Muscle of leg (tissue), 11 donors: ENCODE results near the gene SLC12A8. TPM values are rescaled to one million over a fixed set of nuclear protein-coding genes. Genes with fewer than 3 reads are reported as not detected.

Experiments
- DNase-seq: peaks from one replicate; pipeline ENCODE4 v3.0.0; 2013
- H3K27ac ChIP-seq: one replicate; pipeline ENCODE4 v1.5.1; 2013; ENCODE audit warnings: mild to moderate bottlenecking, low read length, control low read depth
- H3K27me3 ChIP-seq: one replicate; pipeline ENCODE4 v1.6.1; 2013; ENCODE audit warnings: low read length; ENCODE audit not compliant: control insufficient read depth, insufficient read depth
- H3K36me3 ChIP-seq: one replicate; pipeline ENCODE4 v1.6.1; 2013; ENCODE audit warnings: low read length; ENCODE audit not compliant: control insufficient read depth, insufficient read depth
- H3K4me1 ChIP-seq: one replicate; pipeline ENCODE4 v1.6.1; 2013; ENCODE audit warnings: low read length; ENCODE audit not compliant: control insufficient read depth, insufficient read depth
- H3K4me3 ChIP-seq: one replicate; pipeline ENCODE4 v1.5.1; 2013; ENCODE audit warnings: low read length, control low read depth
- H3K9me3 ChIP-seq: replicated peaks from 2 replicates; pipeline ENCODE4 v1.6.1; 2013; ENCODE audit warnings: low read depth, low read length; ENCODE audit not compliant: control insufficient read depth
- WGBS: methylation state at CpG from one replicate; pipeline ENCODE4 v1.1.5; 2013; ENCODE audit warnings: missing lambda C conversion rate; ENCODE audit not compliant: insufficient coverage; 5-methylcytosine and 5-hydroxymethylcytosine counted together
- polyA plus RNA-seq, 8 donors: library from polyadenylated mRNA; unstranded; fragments of 120-200 nt; gene quantifications; one replicate each; pipeline versions ENCODE4 v1.2.1 to v1.2.3, GENCODE V29; 2013; ENCODE audit warnings: inconsistent platforms in 1 of 8, low replicate concordance in 1 of 8; ENCODE audit not compliant: insufficient read length in 8 of 8, insufficient read depth in 1 of 8
- total RNA-seq: library from RNA; stranded (reverse); fragments of 120-200 nt; gene quantifications from one replicate; pipeline ENCODE4 v1.2.4, GENCODE V29; 2013

Gene SLC12A8
- total and polyA plus RNA-seq, 9 donors, result 0.31 to 2.2 (median 0.68) TPM

DNA sequence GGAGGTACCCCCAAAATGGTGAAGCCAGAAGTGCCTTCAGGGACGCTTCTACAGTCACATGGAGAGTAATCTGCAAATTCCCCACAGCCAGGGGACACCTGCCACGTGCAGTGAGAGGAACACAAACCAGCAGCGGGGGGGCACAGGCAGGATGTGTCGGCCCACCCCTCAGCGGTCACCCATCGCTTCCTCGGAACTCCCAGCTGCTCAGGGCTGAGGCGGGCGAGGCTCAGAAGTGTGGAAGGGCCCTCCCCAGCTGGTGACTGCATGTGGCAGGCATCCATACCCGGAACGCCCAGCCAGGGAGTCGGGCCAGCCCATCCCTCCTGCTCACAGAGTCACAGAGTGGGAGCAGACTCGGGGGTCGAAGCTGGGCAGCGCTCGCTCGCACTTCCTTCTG is 63.7 kb downstream of the SLC12A8 start:
- peak; percentile 71 for DNase-seq
- no peaks in the 10 kb centered on the region for H3K9me3 ChIP-seq
- H3K4me1 ChIP-seq, result peaks cover 50% of the 10 kb centered on the region
- peak overlapping the region; percentile 39 for H3K27ac ChIP-seq
- H3K27me3 ChIP-seq, result no peaks in the 10 kb centered on the region
- WGBS, result 41% methylated on average over 11 of the region's 17 CpGs
- no peak overlapping the region for H3K4me3 ChIP-seq
- no peaks in the 10 kb centered on the region for H3K36me3 ChIP-seq

- H3K4me1 ChIP-seq, result peaks cover 56% of the 10 kb centered on the region
- no peaks in the 10 kb centered on the region for H3K27me3 ChIP-seq
- H3K4me3 ChIP-seq, result no peak overlapping the region
- peak overlapping the region; percentile 39 for H3K27ac ChIP-seq
- no peak for DNase-seq
- WGBS, result 88% methylated on average over 4 of the region's 7 CpGs
- no peaks in the 10 kb centered on the region for H3K36me3 ChIP-seq
- no peaks in the 10 kb centered on the region for H3K9me3 ChIP-seq
Observed at GRCh38 chr3:125148016-125148812, 64.3 kb downstream of the SLC12A8 start.

DNA sequence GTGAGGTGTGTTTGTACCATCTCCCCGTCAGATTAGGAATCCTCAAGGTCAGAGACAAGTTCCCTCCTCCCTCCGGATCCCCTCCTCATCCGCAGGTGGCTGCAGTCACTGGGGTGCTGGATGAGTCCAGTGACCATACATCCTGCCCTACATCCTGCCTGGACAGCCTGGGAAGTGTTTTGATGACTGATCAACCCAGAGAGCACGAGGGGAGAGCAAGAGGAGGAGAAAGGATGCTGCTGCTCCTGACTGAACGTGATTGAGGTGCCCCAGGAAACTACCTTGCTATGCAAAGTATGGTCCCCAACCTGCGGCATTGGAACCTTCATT is 65.1 kb downstream of the SLC12A8 start:
- no peaks in the 10 kb centered on the region for H3K27me3 ChIP-seq
- H3K36me3 ChIP-seq, result no peaks in the 10 kb centered on the region
- H3K9me3 ChIP-seq, result no peaks in the 10 kb centered on the region
- peaks cover 59% of the 10 kb centered on the region for H3K4me1 ChIP-seq
- no peak for DNase-seq
- no peak overlapping the region for H3K4me3 ChIP-seq
- H3K27ac ChIP-seq, result no peak overlapping the region
- 90% methylated on average over 2 of the region's 6 CpGs for WGBS

GRCh38 chr3:125146626-125147490 is 65.7 kb downstream of the SLC12A8 start:
- H3K27me3 ChIP-seq, result no peaks in the 10 kb centered on the region
- no peak overlapping the region for H3K4me3 ChIP-seq
- 86% methylated on average over 18 of the region's 22 CpGs for WGBS
- no peak for DNase-seq
- H3K27ac ChIP-seq, result peak overlapping the region; percentile 10
- no peaks in the 10 kb centered on the region for H3K9me3 ChIP-seq
- peaks cover 65% of the 10 kb centered on the region for H3K4me1 ChIP-seq
- H3K36me3 ChIP-seq, result no peaks in the 10 kb centered on the region

DNA sequence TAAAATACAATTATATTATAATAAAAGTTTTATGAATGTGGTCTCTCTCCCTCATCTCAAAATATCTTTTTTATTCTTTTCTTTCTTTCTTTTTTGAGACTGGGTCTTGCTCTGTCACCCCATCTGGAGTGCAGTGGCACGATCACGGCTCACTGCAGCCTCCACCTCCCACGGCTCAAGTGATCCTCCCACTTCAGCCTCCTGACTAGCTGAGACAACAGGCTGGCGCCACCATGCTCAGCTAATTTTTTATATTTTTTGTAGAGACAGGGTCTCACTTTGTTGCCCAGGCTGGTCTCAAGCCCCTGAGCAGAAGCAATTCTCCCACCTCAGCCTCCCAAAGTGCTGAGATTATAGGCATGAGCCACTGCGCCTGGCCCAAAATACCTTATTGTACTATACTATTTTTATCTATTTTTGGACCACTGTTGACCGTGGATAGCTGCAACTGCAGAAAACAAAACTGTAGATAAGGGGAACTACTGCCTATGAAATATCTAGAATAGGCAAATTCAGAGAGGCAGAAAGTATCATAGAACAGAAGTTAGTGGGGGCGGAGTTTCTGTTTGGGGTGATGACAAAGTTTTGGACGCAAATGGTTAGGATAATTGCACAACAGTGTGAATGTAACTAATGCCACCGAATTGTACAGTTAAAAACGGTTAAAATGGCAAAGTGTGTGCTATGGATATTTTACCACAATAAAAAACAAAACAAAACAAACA is 66.6 kb downstream of the SLC12A8 start:
- H3K36me3 ChIP-seq, result no peaks in the 10 kb centered on the region
- DNase-seq, result no peak
- peak overlapping the region; percentile 10 for H3K27ac ChIP-seq
- H3K4me3 ChIP-seq, result no peak overlapping the region
- WGBS, result 72% methylated on average over 2 of the region's 10 CpGs
- peaks cover 68% of the 10 kb centered on the region for H3K4me1 ChIP-seq
- H3K27me3 ChIP-seq, result no peaks in the 10 kb centered on the region
- no peaks in the 10 kb centered on the region for H3K9me3 ChIP-seq

DNA sequence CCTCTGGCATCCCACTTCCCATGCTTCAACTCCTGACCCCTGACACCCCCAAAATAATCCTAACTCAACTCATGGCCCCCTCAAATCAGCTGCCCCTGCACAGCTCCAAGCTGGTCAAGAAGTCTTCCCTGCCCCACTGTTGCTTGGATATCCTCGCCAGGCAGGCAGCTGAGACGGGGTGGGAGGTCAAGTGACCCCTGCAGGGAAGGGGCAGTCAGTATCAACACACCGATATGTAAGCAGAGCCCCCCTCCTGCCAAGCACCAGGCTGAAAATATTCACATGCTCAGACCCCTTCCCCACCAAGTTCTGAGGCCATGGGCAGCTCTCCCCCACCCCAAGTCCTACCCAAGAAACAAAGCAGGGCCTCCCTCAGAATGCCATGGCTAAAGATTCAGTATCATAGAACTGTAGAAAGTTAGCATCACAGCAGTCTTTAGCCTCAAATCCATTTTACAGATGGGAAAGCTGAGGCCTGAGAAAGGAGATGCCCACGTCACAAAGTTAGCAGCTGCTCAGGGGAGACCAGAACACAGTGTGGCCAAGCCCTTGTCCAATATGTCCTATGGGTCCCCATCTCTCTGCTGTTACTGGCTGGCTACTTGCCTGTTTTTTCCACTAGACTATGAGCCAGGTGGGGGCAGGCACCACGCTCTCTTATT is 67.8 kb downstream of the SLC12A8 start:
- H3K27me3 ChIP-seq, result no peaks in the 10 kb centered on the region
- 86% methylated on average over 3 of the region's 5 CpGs for WGBS
- no peak overlapping the region for H3K4me3 ChIP-seq
- no peaks in the 10 kb centered on the region for H3K9me3 ChIP-seq
- H3K27ac ChIP-seq, result no peak overlapping the region
- peaks cover 71% of the 10 kb centered on the region for H3K4me1 ChIP-seq
- H3K36me3 ChIP-seq, result no peaks in the 10 kb centered on the region
- no peak for DNase-seq

DNA sequence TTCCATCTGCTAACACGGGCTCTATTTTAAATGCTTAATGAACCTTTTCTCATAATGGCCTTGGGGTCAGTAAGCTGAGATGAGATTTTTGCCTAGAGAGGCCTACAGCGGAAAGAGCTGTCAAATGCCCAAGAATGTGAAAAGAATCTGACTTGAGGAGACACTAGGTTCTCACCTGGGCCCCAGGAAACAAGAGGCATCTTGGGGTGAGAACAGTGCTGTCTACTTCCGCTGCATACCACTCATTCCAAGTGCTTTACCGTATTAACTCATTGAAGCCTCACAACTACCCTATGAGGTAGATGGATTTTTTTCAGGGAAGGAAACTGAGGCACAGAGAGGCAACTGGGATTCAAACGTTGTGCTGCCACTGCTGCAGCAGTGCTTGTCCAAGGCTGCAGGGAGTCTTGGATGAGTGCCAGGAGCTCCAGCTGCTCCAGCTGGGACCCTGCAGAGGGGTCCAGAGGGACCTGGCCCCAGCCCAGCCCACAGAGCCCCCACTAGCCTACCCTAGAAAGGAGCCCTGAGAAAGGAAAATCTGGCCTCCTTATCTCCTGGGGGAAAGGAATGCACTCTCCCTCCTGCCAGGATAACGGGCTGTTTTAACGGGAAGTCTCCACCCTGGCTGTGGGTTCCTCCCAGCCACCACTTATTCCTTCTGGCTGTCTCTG is 68.4 kb downstream of the SLC12A8 start:
- no peaks in the 10 kb centered on the region for H3K9me3 ChIP-seq
- H3K4me3 ChIP-seq, result no peak overlapping the region
- H3K36me3 ChIP-seq, result no peaks in the 10 kb centered on the region
- WGBS, result 37% methylated on average over 5 of the region's 7 CpGs
- H3K4me1 ChIP-seq, result peaks cover 66% of the 10 kb centered on the region
- no peak for DNase-seq
- no peak overlapping the region for H3K27ac ChIP-seq
- no peaks in the 10 kb centered on the region for H3K27me3 ChIP-seq

- no peak for DNase-seq
- no peaks in the 10 kb centered on the region for H3K27me3 ChIP-seq
- H3K36me3 ChIP-seq, result no peaks in the 10 kb centered on the region
- H3K4me3 ChIP-seq, result no peak overlapping the region
- 85% methylated on average over 2 of the region's 3 CpGs for WGBS
- no peak overlapping the region for H3K27ac ChIP-seq
- no peaks in the 10 kb centered on the region for H3K9me3 ChIP-seq
- peaks cover 60% of the 10 kb centered on the region for H3K4me1 ChIP-seq
Observed at GRCh38 chr3:125143538-125143937, 69.0 kb downstream of the SLC12A8 start.

DNA sequence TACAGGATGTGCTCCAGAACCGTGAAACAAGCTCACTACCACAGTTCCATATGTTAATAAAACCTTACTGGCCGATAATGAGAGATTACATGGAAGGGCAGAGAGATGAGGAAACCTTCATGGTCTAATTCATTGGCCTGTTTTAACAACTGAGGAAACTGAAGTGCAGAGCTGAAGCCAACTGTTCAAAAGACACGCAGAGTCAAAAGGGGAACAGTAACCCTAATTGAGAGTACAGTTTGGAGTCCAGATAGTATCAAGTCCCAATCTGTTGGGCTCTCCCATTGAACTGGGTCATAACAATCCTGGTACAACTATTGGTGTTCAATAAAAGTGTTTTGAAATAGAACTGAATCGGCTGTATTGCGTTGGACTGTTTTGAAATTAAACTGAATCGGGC is 69.6 kb downstream of the SLC12A8 start:
- no peaks in the 10 kb centered on the region for H3K27me3 ChIP-seq
- 93% methylated on average over 4 of the region's 6 CpGs for WGBS
- no peak for DNase-seq
- H3K36me3 ChIP-seq, result no peaks in the 10 kb centered on the region
- H3K9me3 ChIP-seq, result no peaks in the 10 kb centered on the region
- no peak overlapping the region for H3K4me3 ChIP-seq
- peaks cover 56% of the 10 kb centered on the region for H3K4me1 ChIP-seq
- H3K27ac ChIP-seq, result no peak overlapping the region
